Measurements from ENCODE around the gene ATP8A2.

ATP8A2 gene

GRCh38 chr13:25686831-25687470, 315.2 kb downstream of the ATP8A2 start:
- no peak for DNase-seq (ENCODE audit: low read depth)

DNA sequence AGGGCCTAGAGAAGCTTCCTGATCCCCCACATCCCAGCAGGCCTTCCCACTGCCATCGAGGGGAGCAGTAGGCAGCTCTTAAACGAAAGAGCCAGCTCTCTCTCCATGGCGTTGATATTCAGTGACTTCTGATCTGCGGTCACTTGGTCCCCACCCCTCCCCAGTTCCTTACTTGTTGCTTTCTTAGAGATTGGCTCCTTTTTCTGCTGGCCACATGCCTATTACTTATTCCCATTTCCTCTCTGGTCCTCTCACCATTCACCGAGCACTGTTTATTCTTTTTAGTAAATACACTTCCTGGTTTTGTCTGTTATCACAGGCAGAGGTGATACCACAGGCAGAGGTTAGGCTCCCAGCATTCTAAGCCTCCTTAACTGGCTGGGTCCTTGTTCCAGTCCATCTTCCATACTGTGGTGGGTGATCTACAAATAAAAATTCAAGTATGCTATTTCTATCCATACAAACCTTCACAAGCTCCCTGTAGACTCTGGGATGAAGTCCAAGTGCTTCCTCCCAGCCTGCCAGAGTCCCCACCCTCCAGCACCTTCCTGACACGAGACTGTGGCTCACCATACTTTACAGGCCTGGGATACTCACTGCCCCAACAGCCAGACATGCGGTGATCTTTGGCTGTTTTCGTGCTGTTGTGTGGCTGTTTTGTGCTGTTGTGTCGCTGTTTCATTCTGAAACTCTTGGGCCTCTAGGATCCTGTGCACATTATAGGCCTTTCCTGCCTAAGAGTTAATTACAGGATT, 315.9 kb downstream of the ATP8A2 start:
- no peak for DNase-seq (ENCODE audit: low read depth)

DNA sequence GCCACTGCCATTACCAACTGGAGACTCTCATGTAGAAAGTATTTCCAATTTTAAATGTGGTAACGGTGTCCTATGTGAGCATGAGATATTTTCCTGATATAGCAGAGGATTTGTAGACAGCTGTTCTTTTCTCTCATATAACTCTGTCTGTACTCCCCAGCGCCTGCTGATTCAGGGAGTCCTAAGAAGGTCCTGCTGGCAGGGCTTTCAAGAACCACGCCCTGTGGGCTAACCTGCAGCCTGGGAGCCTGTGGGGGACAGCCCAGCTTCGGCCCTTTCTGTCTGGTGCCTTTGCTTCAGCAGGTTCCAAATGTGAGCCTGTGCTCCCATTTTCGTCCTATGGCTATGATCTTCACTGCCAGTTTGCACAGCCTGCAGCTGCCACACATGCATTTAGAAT, 316.8 kb downstream of the ATP8A2 start:
- DNase-seq (ENCODE audit: low read depth): no peak

- no peak for DNase-seq (ENCODE audit: low read depth)
Measured at GRCh38 chr13:25689539-25689938, 317.8 kb downstream of the ATP8A2 start.

DNA sequence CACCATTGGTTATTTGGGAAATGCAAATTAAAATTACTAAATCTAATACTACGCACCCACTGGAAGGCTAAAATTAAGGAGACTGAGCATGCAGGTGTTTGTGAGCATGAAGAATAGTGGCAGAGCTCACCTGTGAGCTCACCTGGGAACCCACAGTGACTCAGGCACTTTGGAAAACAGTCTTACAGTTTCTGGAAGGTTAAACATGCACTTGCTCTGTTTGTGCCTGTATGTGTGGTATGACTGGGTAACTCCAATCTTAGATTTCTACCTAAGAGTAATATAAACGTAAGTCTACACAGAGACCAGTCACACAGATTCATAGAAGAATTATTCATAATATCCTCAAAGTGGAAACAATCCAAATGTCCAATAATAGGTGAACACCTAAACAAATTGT, 318.8 kb downstream of the ATP8A2 start:
- no peak for DNase-seq (ENCODE audit: low read depth)

- no peak for DNase-seq (ENCODE audit: low read depth)
Measured at GRCh38 chr13:25691654-25692053, 319.9 kb downstream of the ATP8A2 start.

DNA sequence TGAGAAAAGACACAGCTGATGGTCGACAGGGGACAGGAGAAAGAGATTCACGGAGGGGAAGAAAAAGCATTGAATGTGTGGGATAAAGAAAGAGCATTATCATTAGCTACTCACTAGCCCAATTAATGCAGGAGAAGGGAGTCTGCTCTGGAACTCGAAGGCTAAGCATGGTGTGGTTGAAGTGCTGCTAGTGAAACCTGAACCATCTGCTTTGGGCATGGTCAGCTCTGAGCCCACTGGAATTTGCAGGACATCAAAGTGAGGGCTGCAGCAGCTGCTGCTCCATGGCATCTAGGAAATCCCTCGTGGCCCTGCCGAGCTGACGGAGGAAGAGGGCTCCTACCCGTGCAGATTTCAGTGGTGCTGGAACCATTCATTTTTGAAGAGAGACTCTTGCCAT, 320.3 kb downstream of the ATP8A2 start:
- DNase-seq (ENCODE audit: low read depth): no peak

GRCh38 chr13:25699056-25699455, 327.3 kb downstream of the ATP8A2 start:
- DNase-seq (ENCODE audit: low read depth): no peak

GRCh38 chr13:25699600-25699999, 327.8 kb downstream of the ATP8A2 start:
- DNase-seq (ENCODE audit: low read depth): no peak

DNA sequence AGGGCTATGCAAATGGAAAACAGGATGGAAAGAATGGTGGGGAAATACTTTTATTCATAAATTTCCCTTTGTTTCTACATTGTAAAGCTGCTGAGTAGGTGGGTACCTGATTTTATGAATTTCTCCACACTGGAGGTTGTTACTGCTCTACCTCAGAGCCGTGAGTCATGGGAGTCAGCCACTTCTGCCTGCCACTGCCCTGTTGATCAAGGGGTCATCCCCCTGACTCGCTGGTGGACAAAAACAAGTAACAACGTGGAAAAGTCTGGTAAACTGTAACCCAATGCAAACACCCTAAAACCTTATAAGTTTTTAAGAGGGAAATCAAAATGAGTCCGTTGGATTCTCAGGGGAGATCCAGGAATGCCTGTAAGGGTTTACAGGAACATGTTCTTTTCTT, 329.5 kb downstream of the ATP8A2 start:
- DNase-seq (ENCODE audit: low read depth): no peak

DNA sequence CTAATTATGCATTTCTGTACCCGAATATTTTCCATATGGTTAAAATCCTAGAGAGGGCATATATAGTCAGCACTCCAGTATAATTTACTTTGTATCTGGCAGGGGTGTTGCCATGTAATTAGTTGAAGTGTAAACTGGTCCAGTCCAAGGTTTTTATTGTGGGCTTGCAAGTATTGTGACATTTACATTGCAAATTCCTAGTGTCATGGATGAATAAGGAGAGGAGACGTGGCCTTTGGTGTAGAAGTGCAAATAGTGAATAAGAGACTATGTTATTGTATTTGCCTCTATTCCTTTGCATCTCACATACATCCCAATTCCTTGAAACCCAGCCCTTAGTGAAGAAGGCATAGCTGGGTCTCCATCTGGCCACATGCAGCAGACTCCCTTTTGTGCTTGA, 330.6 kb downstream of the ATP8A2 start:
- no peak for DNase-seq (ENCODE audit: low read depth)

- DNase-seq (ENCODE audit: low read depth): no peak
Measured at GRCh38 chr13:25707726-25708125, 336.0 kb downstream of the ATP8A2 start.

GRCh38 chr13:25708268-25708667, 336.5 kb downstream of the ATP8A2 start:
- no peak for DNase-seq (ENCODE audit: low read depth)

GRCh38 chr13:25709088-25709487, 337.3 kb downstream of the ATP8A2 start:
- no peak for DNase-seq (ENCODE audit: low read depth)

DNA sequence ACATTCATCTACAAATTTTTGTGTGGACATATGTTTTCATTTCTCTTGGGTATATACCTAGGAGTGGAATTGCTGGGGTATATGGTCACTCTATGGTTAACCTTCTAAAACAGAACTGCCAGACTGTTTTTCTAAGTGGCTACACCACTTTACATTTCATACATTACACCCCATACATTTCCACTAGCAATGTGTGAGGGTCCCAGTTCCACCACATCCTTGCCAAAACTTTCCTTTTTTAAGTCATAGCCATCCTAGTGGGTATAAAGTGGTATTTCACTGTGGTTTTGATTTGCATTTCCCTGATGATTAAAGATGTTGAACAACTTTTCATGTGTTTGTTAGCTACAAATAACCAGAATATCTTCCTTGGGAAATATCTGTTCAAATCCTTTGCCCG, 344.0 kb downstream of the ATP8A2 start:
- no peak for DNase-seq (ENCODE audit: low read depth)

GRCh38 chr13:25717666-25718197, 346.0 kb downstream of the ATP8A2 start:
- no peak for DNase-seq (ENCODE audit: low read depth)

- no peak for DNase-seq (ENCODE audit: low read depth)
Measured at GRCh38 chr13:25719666-25720065, 347.9 kb downstream of the ATP8A2 start.

- DNase-seq (ENCODE audit: low read depth): no peak
Measured at GRCh38 chr13:25722893-25723292, 351.1 kb downstream of the ATP8A2 start.

DNA sequence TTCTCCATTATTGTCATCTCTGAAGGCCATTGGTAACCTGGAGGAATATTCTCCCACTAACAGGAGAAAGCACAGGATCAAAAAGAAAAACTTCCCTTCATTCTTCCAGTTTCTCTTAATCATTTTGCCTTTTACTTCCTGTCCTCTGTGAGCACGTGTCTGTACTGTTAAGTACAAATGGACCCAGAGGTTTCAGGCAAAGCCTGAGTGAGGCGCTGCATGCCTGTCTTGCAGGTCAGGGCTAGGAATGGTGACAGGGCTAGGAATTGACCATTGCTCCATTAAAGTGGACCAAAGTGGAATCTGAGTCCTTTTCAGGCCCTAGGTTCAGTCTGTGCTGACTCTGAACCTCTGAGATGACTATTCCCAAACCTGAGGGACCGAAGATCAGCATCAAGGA, 353.3 kb downstream of the ATP8A2 start:
- no peak for DNase-seq (ENCODE audit: low read depth)

DNA sequence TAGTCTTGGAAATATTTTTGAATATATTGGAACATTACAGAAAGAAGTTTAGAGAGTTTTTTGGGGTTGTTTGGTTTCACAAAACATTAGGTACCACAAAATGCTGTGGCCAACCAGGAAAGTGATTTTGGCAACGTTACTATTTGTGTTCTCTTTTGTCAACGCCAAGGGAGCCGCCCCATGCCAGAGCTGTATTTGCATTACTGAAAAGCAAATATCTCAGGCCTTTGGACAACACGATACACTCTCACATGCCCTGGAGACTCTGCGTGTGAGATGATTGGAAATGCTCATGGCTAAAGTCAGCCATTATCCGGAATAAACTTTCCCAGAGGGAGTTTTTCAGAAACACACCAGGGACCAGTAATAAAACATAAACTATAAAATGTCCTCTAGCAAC, 355.5 kb downstream of the ATP8A2 start:
- DNase-seq (ENCODE audit: low read depth): no peak

GRCh38 chr13:25727810-25728209, 356.0 kb downstream of the ATP8A2 start:
- no peak for DNase-seq (ENCODE audit: low read depth)

DNA sequence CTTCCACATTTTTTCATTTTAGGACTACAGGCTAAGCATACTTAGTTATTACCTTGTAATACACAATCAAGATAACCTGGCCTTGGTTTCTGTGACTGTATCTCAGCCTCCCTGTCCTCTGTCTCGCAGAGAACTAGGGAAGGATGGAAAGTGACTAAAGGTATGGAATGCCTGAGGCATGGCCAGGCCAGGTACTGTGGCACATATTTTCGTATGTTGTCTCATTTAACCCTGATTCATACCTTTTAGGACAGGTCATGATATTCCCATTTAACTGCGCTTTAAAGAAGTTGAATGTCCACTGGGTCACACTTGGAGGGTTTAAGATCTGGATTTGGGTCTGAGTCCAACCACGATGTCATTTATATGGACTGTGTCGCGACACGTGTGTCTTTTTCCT, 357.4 kb downstream of the ATP8A2 start:
- no peak for DNase-seq (ENCODE audit: low read depth)

DNA sequence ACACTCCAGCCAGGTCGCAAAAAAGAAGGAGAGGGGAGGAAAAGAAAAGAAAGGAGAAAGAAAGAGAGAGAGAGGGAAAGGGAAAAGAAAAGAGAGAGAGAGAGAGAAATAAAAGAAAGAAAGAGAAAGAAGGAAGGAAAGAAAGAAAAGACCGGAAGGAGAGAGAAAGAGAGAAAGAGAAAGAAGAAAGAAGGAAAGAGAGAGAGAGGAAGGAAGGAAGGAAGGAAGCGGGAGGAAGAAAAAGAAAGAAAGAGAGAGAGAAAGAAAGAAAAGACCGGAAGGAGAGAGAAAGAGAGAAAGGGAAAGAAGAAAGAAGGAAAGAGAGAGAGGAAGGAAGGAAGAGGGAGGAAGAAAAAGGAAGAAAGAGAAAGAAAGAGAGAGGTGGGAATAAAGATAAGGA, 359.3 kb downstream of the ATP8A2 start:
- no peak for DNase-seq (ENCODE audit: low read depth)

DNA sequence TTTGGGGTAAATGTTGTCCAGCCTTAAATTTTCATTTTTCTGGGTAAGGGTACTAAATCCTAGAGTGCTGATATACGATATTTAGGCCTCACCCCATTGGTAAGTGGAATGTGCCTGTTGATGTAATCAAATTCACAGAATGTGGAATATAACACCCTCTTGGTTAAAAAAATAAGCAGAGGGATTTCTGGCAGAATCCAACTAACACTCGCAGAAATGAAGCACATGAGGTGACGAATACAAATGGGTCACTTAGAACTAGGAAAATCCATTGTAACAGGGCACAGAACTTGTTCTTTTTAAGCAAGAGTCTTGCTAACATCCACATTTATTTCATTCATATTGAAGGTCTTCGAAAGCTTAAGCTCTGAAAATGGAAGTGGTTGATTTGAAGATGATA, 359.8 kb downstream of the ATP8A2 start:
- no peak for DNase-seq (ENCODE audit: low read depth)

Data from EH (cell line).